GM12891 (cell line): ENCODE results near the gene CRIM1.

Experiments used
- DNase-seq: peaks from one replicate; pipeline ENCODE4 v3.0.0; 2011; ENCODE audit warnings: low spot score; ENCODE audit not compliant: insufficient read length
- FAIRE-seq: peaks from 2 replicates; lab custom pipeline; 2011; peaks lifted over from hg19 to GRCh38; lab: Jason Lieb, UNC
- PAX5 ChIP-seq: IDR thresholded peaks from 2 replicates; pipeline ENCODE4 v1.6.1; 2011; ENCODE audit warnings: low read length, moderate library complexity, mild to moderate bottlenecking; ENCODE audit not compliant: insufficient read depth, severe bottlenecking
- POLR2A ChIP-seq: IDR thresholded peaks from 2 replicates; pipeline ENCODE4 v1.6.1; 2011; ENCODE audit warnings: low read depth, low read length, control low read depth
- POLR2AphosphoS5 ChIP-seq: IDR thresholded peaks from 2 replicates; pipeline ENCODE4 v1.6.1; 2011; ENCODE audit warnings: low read depth, low read length, control low read depth
- POU2F2 ChIP-seq: IDR thresholded peaks from 2 replicates; pipeline ENCODE4 v1.6.1; 2011; ENCODE audit warnings: low read depth, mild to moderate bottlenecking, control low read depth, low read length, moderate library complexity
- SPI1 ChIP-seq: IDR thresholded peaks from 2 replicates; pipeline ENCODE4 v1.6.1; 2011; ENCODE audit warnings: low read depth, low read length, control low read depth
- TAF1 ChIP-seq: IDR thresholded peaks from 2 replicates; pipeline ENCODE4 v1.6.1; 2011; ENCODE audit warnings: low read depth, low read length, control low read depth

Gene CRIM1

GRCh38 chr2:36381993-36382392 is 26.4 kb downstream of the CRIM1 start:
- FAIRE-seq (no peak), DNase-seq (no peak)
- TF ChIP-seq SPI1 (no peak), TAF1 (no peak), POU2F2 (no peak), POLR2A (no peak), POLR2AphosphoS5 (no peak), PAX5 (no peak)

GRCh38 chr2:36382472-36382871 is 26.9 kb downstream of the CRIM1 start:
- FAIRE-seq (no peak), DNase-seq (no peak)
- TF ChIP-seq TAF1: no peak
- TF ChIP-seq POLR2AphosphoS5: no peak

- DNase-seq: no peak
- FAIRE-seq: no peak
- TF ChIP-seq PAX5 (no peak), SPI1 (no peak), POLR2AphosphoS5 (no peak), POU2F2 (no peak), POLR2A (no peak), TAF1 (no peak)
These were observed 28.1 kb downstream of the CRIM1 start for GRCh38 chr2:36383726-36384125.

GRCh38 chr2:36384454-36384853 is 28.9 kb downstream of the CRIM1 start:
- TF ChIP-seq PAX5 (no peak), POLR2A (no peak), POLR2AphosphoS5 (no peak), TAF1 (no peak), SPI1 (no peak), POU2F2 (no peak)
- FAIRE-seq (no peak), DNase-seq (no peak)

- FAIRE-seq: no peak
- TF ChIP-seq POLR2AphosphoS5 (no peak), POU2F2 (no peak), TAF1 (no peak), PAX5 (no peak), POLR2A (no peak), SPI1 (no peak)
- DNase-seq: no peak
These were observed 30.0 kb downstream of the CRIM1 start for GRCh38 chr2:36385603-36386002.

GRCh38 chr2:36387258-36387916 is 31.8 kb downstream of the CRIM1 start:
- no peak for FAIRE-seq
- no peak for DNase-seq

GRCh38 chr2:36388472-36388871 is 32.9 kb downstream of the CRIM1 start:
- no peak for DNase-seq
- FAIRE-seq: no peak
- TF ChIP-seq POLR2AphosphoS5: no peak
- TF ChIP-seq PAX5: no peak

More at GRCh38 chr2:36387258-36387916, 31.8 kb downstream of the CRIM1 start:
- TF ChIP-seq POU2F2: no peak
- no peak for TF ChIP-seq SPI1
- no peak for TF ChIP-seq POLR2AphosphoS5
- no peak for TF ChIP-seq PAX5
- no peak for TF ChIP-seq POLR2A
- TF ChIP-seq TAF1: no peak

- TF ChIP-seq TAF1: no peak
- no peak for TF ChIP-seq POU2F2
- TF ChIP-seq POLR2AphosphoS5: no peak
- no peak for TF ChIP-seq POLR2A
- TF ChIP-seq PAX5: no peak
- TF ChIP-seq SPI1: no peak
- FAIRE-seq (no peak), DNase-seq (no peak)
These were observed 33.5 kb downstream of the CRIM1 start for GRCh38 chr2:36389091-36389564.

- peak; percentile 35 for FAIRE-seq
- TF ChIP-seq POU2F2 (no peak), POLR2A (no peak), PAX5 (no peak), SPI1 (no peak), POLR2AphosphoS5 (no peak)
- no peak for DNase-seq
These were observed 34.0 kb downstream of the CRIM1 start for GRCh38 chr2:36389577-36389976.

GRCh38 chr2:36392571-36393255 is 37.1 kb downstream of the CRIM1 start:
- TF ChIP-seq PAX5 (no peak), POLR2A (no peak), POLR2AphosphoS5 (no peak), POU2F2 (no peak), SPI1 (no peak), TAF1 (no peak)
- no peak for DNase-seq
- no peak for FAIRE-seq
